Measurements from ENCODE around the gene ZNF444. TPM values are rescaled to one million over a fixed set of nuclear protein-coding genes. Genes with fewer than 3 reads are reported as not detected.

ZNF444 gene
- 10.5 and 16.5 TPM in 2 replicates for polyA plus RNA-seq (2011; rRNA removed)
- 25.2 and 37.2 TPM in 2 replicates for polyA plus RNA-seq (2012; cell fraction: cytosol; rRNA removed)
- 65.0 and 72.7 TPM in 2 replicates for polyA plus RNA-seq (2012; cell fraction: nucleus; rRNA removed)
- polyA plus RNA-seq (2017; fragmentation: RNase III; extraction: RNeasy Plus Mini Kit Qiagen cat#74134 plus additional on column Dnase treatment): 23.1 to 26.2 TPM (median 25.5 TPM) in 3 replicates
- polyA minus RNA-seq (2011; rRNA and poly(A)+ RNA removed): 15.4 and 15.6 TPM in 2 replicates

- CTCF ChIA-PET: interaction anchor here (0.6 to 1.8 kb wide), 6 partner anchors 36 to 469 kb away, joined by 3 to 5 read pairs (median 3); no protein-coding TSS in a partner anchor
- H3K4me2 ChIP-seq: peak within 1 kb of the TSS; percentile 79
- DNase-seq (ENCODE audit: low read depth in 1 of 2, low spot score in 1 of 2): peak; percentile 99 to 100
- no peaks in the 10 kb centered on the region for H3K9me3 ChIP-seq
- peak within 1 kb of the TSS; percentile 87 to 88 for H3K27ac ChIP-seq
- peak; percentile 96 for FAIRE-seq
- H3K4me1 ChIP-seq: peaks cover 22% of the 10 kb centered on the region; the same call in 2 of the 3 replicates
- TF ChIP-seq POLR2A (IDR thresholded peaks at IDR 0.05; ENCODE audit: low read length) (peak; percentile 58), REST (IDR thresholded peaks at IDR 0.05) (peak; percentile 39; the same call in 1 of the 2 replicates), MAX (IDR thresholded peaks at IDR 0.05) (peak; percentile 80), MYC (IDR thresholded peaks at IDR 0.05; ENCODE audit: borderline replicate concordance, low read length) (peak; percentile 79; the same call in 1 of the 2 replicates), JUN (IDR thresholded peaks at IDR 0.05) (peak; percentile 37 to 57; a peak in 3 of 5 replicates), KDM1A (IDR thresholded peaks at IDR 0.05; ENCODE audit: low read depth) (no peak), KDM5A (IDR thresholded peaks at IDR 0.05) (no peak), FOXS1 (CRISPR knock-in tag; IDR thresholded peaks at IDR 0.05) (no peak), PHF8 (IDR thresholded peaks at IDR 0.05; ENCODE audit: borderline replicate concordance, low read depth) (peak; percentile 39; the same call in 1 of the 2 replicates), CHD2 (IDR thresholded peaks at IDR 0.05; ENCODE audit: low read length, partially characterized antibody) (peak; percentile 69)
- peak within 1 kb of the TSS; percentile 54 for H3K4me3 ChIP-seq
- POLR2A ChIA-PET: interaction anchor here (0.5 to 1.5 kb wide), 8 partner anchors 18 to 1230 kb away, joined by 3 to 28 read pairs (median 3); partner anchors contain the start of genes U2AF2, ZNF787 and ZSCAN5A
- peak; percentile 93 to 98 for ATAC-seq
- WGBS (ENCODE audit: missing lambda C conversion rate): under 1% methylated on average over 46 of the region's 56 CpGs
Measured at GRCh38 chr19:56140583-56141416, at the start of gene ZNF444. ZNF444 (plus strand) TSS chr19:56141287; CDS start chr19:56146912, 5,625 bp downstream.

GRCh38 chr19:56091751-56092546 lies 49.1 kb upstream of the ZNF444 start:
- no peaks in the 10 kb centered on the region for H3K9me3 ChIP-seq
- peak; percentile 67 for FAIRE-seq
- peak overlapping the region; percentile 56 to 67 for H3K27ac ChIP-seq
- 12% methylated on average over 38 of the region's 38 CpGs for WGBS (ENCODE audit: missing lambda C conversion rate)
- ATAC-seq: peak; percentile 57 to 77
- CTCF ChIA-PET: interaction anchor here (0.7 to 2.7 kb wide), 6 partner anchors 11 to 47 kb away, joined by 3 to 11 read pairs (median 5); no protein-coding TSS in a partner anchor
- H3K4me3 ChIP-seq: peak overlapping the region; percentile 54
- POLR2A ChIA-PET: no interaction called here
- peaks cover 18% of the 10 kb centered on the region for H3K4me1 ChIP-seq
- TF ChIP-seq HES2 (IDR thresholded peaks at IDR 0.05): no peak
- no peak for TF ChIP-seq MYC (IDR thresholded peaks at IDR 0.05; ENCODE audit: borderline replicate concordance, low read length)
- no peak for TF ChIP-seq CBX8 (IDR thresholded peaks at IDR 0.05)
- TF ChIP-seq JUN (IDR thresholded peaks at IDR 0.05): 0 out of 5 replicates have a peak, but pooled peaks of 1 of the 2 experiments have one; percentile 19
- TF ChIP-seq FOSB (CRISPR knock-in tag; IDR thresholded peaks at IDR 0.05): no peak
- 0 out of 2 replicates have a peak, but pooled peaks have one; percentile 12 for TF ChIP-seq MAX (IDR thresholded peaks at IDR 0.05)
- no peak for TF ChIP-seq NR3C1 (IDR thresholded peaks at IDR 0.05)
- no peak for TF ChIP-seq E2F6 (IDR thresholded peaks at IDR 0.05; ENCODE audit: borderline replicate concordance, low read depth)
- no peak for TF ChIP-seq HOXB13 (CRISPR knock-in tag; IDR thresholded peaks at IDR 0.05; ENCODE audit: low read depth)
- TF ChIP-seq CHD2 (IDR thresholded peaks at IDR 0.05; ENCODE audit: low read length, partially characterized antibody): no peak
- peak overlapping the region; percentile 96 for H3K4me2 ChIP-seq
- DNase-seq (ENCODE audit: low read depth in 1 of 2, low spot score in 1 of 2): peak; percentile 61 to 65

All from A549 (cell line).